K562 (cell line): Measurements from ENCODE around the gene BEST4. TPM values are rescaled to one million over a fixed set of nuclear protein-coding genes. Genes with fewer than 3 reads are reported as not detected.
A peak's percentile ranks its signal among the peaks of the same experiment; 100 is the strongest.

Experiments
- ARID2 ChIP-seq: fragments of 450-650 bp; IDR thresholded peaks from 2 replicates; pipeline ENCODE4 v1.6.1; 2017; ENCODE audit warnings: antibody characterized with exemption, mild to moderate bottlenecking
- BACH1 ChIP-seq: fragments of 200-800 bp; sonication (Bioruptor generic); IDR thresholded peaks from 2 replicates; pipeline ENCODE4 v1.6.1; 2016; ENCODE audit warnings: missing genetic modification characterization, missing compliant biosample characterization
- CTBP1 ChIP-seq: fragments of 450-650 bp; IDR thresholded peaks from 2 replicates; pipeline ENCODE4 v1.6.1; 2016; ENCODE audit warnings: borderline replicate concordance
- EGR1 ChIP-seq: fragments of 450-650 bp; conservative IDR thresholded peaks from 2 replicates; pipeline ENCODE4 v1.6.1; 2017; ENCODE audit warnings: mild to moderate bottlenecking
- ESRRB ChIP-seq: fragments of 250-450 bp; sonication (Bioruptor Pico); IDR thresholded peaks from 2 replicates; pipeline ENCODE4 v1.5.0; 2020; ENCODE audit warnings: mild to moderate bottlenecking, moderate library complexity, borderline replicate concordance
- FOXK2 ChIP-seq, 2 experiments: fragments of 450-650 bp; IDR thresholded peaks in 1 of 2; conservative IDR thresholded peaks in 1 of 2; 2 replicates each; pipeline ENCODE4 v1.6.1; 2016; ENCODE audit warnings: low read depth in 2 of 2, mild to moderate bottlenecking in 1 of 2
- GABPA ChIP-seq: fragments of 200-800 bp; sonication (Bioruptor generic); conservative IDR thresholded peaks from 2 replicates; pipeline ENCODE4 v1.6.1; 2016; ENCODE audit warnings: low read depth, missing genetic modification characterization, missing compliant biosample characterization
- KLF1 ChIP-seq: fragments of 450-650 bp; IDR thresholded peaks from 2 replicates; pipeline ENCODE4 v1.6.1; 2016; ENCODE audit warnings: missing genetic modification characterization, missing compliant biosample characterization
- MTA2 ChIP-seq: fragments of 450-650 bp; IDR thresholded peaks from 2 replicates; pipeline ENCODE4 v1.6.1; 2016; ENCODE audit warnings: low read depth
- NFATC3 ChIP-seq: fragments of 450-650 bp; IDR thresholded peaks from 2 replicates; pipeline ENCODE4 v1.6.1; 2017; ENCODE audit warnings: mild to moderate bottlenecking
- NR4A1 ChIP-seq, 2 experiments: fragments of 250-450 bp in 1 of 2; fragments of 450-650 bp in 1 of 2; sonication (Bioruptor Pico) in 1 of 2; IDR thresholded peaks; 2 replicates each; pipeline versions ENCODE4 v1.4.0 to v1.6.1; 2016 to 2020; ENCODE audit warnings: mild to moderate bottlenecking in 2 of 2, missing compliant biosample characterization in 1 of 2, missing genetic modification characterization in 1 of 2, moderate library complexity in 1 of 2
- PATZ1 ChIP-seq: fragments of 250-450 bp; sonication (Bioruptor Pico); IDR thresholded peaks from 2 replicates; pipeline ENCODE4 v1.5.0; 2020; ENCODE audit warnings: mild to moderate bottlenecking, borderline replicate concordance
- POLR2AphosphoS5 ChIP-seq: IDR thresholded peaks from 2 replicates; pipeline ENCODE4 v1.6.1; 2011; ENCODE audit warnings: mild to moderate bottlenecking, low read depth, low read length, moderate library complexity; ENCODE audit not compliant: control insufficient read depth, insufficient read depth
- POLR2H ChIP-seq: IDR thresholded peaks from 2 replicates; pipeline ENCODE4 v1.6.1; 2016; ENCODE audit warnings: missing genetic modification characterization, low read depth, mild to moderate bottlenecking, control low read depth, missing compliant biosample characterization, moderate library complexity
- PRDM10 ChIP-seq: fragments of 450-650 bp; IDR thresholded peaks from 2 replicates; pipeline ENCODE4 v1.6.1; 2018; ENCODE audit not compliant: partially characterized antibody
- TARDBP ChIP-seq: fragments of 450-650 bp; IDR thresholded peaks from 2 replicates; pipeline ENCODE4 v1.6.1; 2016
- TBL1XR1 ChIP-seq, 2 experiments: IDR thresholded peaks; 2 replicates each; pipeline ENCODE4 v1.6.1; 2012; ENCODE audit warnings: improper control_type of control experiment in 2 of 2, low read length in 2 of 2, mild to moderate bottlenecking in 1 of 2
- TEAD4 ChIP-seq, 2 experiments: sonication (generic) in 1 of 2; formaldehyde crosslinking in 1 of 2; IDR thresholded peaks; 2 replicates each; pipeline versions ENCODE4 v1.6.1 to v1.8.0; 2012 to 2022; ENCODE audit warnings: borderline replicate concordance in 1 of 2, inconsistent platforms in 1 of 2, low read length in 1 of 2, mild to moderate bottlenecking in 1 of 2, missing genetic modification reagents in 1 of 2
- ZNF395 ChIP-seq: fragments of 200-800 bp; sonication (Bioruptor generic); IDR thresholded peaks from 2 replicates; pipeline ENCODE4 v1.6.1; 2017; ENCODE audit warnings: missing genetic modification characterization, missing compliant biosample characterization
- ZNF583 ChIP-seq: fragments of 250-450 bp; sonication (Bioruptor Pico); IDR thresholded peaks from 2 replicates; pipeline ENCODE4 v1.4.0; 2020
- ZNF79 ChIP-seq: fragments of 250-450 bp; sonication (Bioruptor Pico); IDR thresholded peaks from 2 replicates; pipeline ENCODE4 v1.4.0; 2020; ENCODE audit warnings: low read depth, mild to moderate bottlenecking, moderate library complexity
- polyA plus RNA-seq, 8 experiments: library from polyadenylated mRNA; depleted of rRNA in 4 of 8; stranded (reverse) in 5 of 8; unstranded in 3 of 8; fragments of >200 nt; fragmentation: Nextera tagmentation in 2 of 8; fragmentation: Illumina TruSeq in 1 of 8; extraction: Ambion mirVana in 2 of 8; extraction: Trizol in 1 of 8; gene quantifications; 2 replicates each; pipeline versions ENCODE4 v1.2.1 to v1.2.3, GENCODE V29; 2011 to 2014; ENCODE audit warnings: inconsistent platforms in 1 of 8, missing spikeins in 1 of 8
- total RNA-seq, 7 experiments: library from RNA; depleted of rRNA in 6 of 7; stranded (reverse); fragments of >200 nt in 6 of 7; fragmentation: Illumina TruSeq in 2 of 7; extraction: Trizol in 2 of 7; gene quantifications; 2 replicates each; pipeline versions ENCODE4 v1.2.1 to v1.2.3, GENCODE V29; 2011 to 2021; ENCODE audit warnings: low replicate concordance in 1 of 7

BEST4 gene
- total and polyA plus RNA-seq, 9 of the 15 experiments (the other 6 are each of a cell fraction or from before 2014, with no cell fraction given): 0.07 to 0.11 TPM; not detected in 7

GRCh38 chr1:44807364-44808062, 19.5 kb upstream of the BEST4 start (continued):
- TF ChIP-seq BACH1 (peak; percentile 94), ESRRB (CRISPR knock-in tag) (peak; percentile 74; the same call in 1 of the 2 replicates), POLR2H (tag) (peak; percentile 91), FOXK2 (conservative IDR thresholded peaks at IDR 0.05 in 1 of 2, IDR thresholded peaks at IDR 0.05 in 1 of 2; ENCODE audit: low read depth in 2 of 2) (peak; percentile 91 to 92), POLR2AphosphoS5 (peak; percentile 62), CTBP1 (peak; percentile 80; the same call in 1 of the 2 replicates), ZNF79 (peak; percentile 55), ZNF395 (CRISPR knock-in tag) (peak; percentile 98), ARID2 (no peak), TBL1XR1 (IDR thresholded peaks at IDR 0.05; ENCODE audit: low read length in 2 of 2) (0 out of 4 replicates have a peak, but pooled peaks have one; percentile 25 to 38), GABPA (tag) (peak; percentile 90), EGR1 (peak; percentile 99), PRDM10 (peak; percentile 8), TEAD4 (IDR thresholded peaks at IDR 0.05; ENCODE audit: low read length) (peak; percentile 59), TEAD4 (CRISPR knock-in tag; IDR thresholded peaks at IDR 0.05; ENCODE audit: borderline replicate concordance) (peak; percentile 88), NFATC3 (peak; percentile 72; the same call in 1 of the 2 replicates), KLF1 (tag) (peak; percentile 81), PATZ1 (CRISPR knock-in tag) (no peak), NR4A1 (CRISPR knock-in tag; IDR thresholded peaks at IDR 0.05) (peak; percentile 89; the same call in 1 of the 2 replicates), NR4A1 (tag; IDR thresholded peaks at IDR 0.05) (peak; percentile 94), MTA2 (peak; percentile 5; the same call in 1 of the 2 replicates), ZNF583 (CRISPR knock-in tag) (peak; percentile 86), TARDBP (peak; percentile 16; the same call in 1 of the 2 replicates)
